Chondrocyte (in vitro differentiated cells): ENCODE measurements around the gene NBEAL1. TPM values are rescaled to one million over a fixed set of nuclear protein-coding genes. Genes with fewer than 3 reads are reported as not detected.
A peak's percentile ranks its signal among the peaks of the same experiment; 100 is the strongest.

Experiments used
- DNase-seq: peaks from one replicate; pipeline ENCODE4 v3.0.0; 2021; ENCODE audit warnings: mixed read lengths, low spot score
- H3K27ac Mint-ChIP-seq: one replicate; pipeline ENCODE4 v1.8.0; 2021; ENCODE audit warnings: mild to moderate bottlenecking, moderate library complexity, mixed read lengths; ENCODE audit not compliant: unreplicated experiment
- H3K27me3 Mint-ChIP-seq: 2 replicates; pipeline ENCODE4 v1.8.0; 2021; ENCODE audit warnings: low read depth, mixed read lengths
- H3K36me3 Mint-ChIP-seq: 2 replicates; pipeline ENCODE4 v1.8.0; 2021; ENCODE audit warnings: low read depth, mixed read lengths
- H3K4me1 Mint-ChIP-seq: 2 replicates; pipeline ENCODE4 v1.8.0; 2021; ENCODE audit warnings: low read depth, mild to moderate bottlenecking, mixed read lengths
- H3K4me3 Mint-ChIP-seq: one replicate; pipeline ENCODE4 v1.8.0; 2021; ENCODE audit warnings: mild to moderate bottlenecking, moderate library complexity, mixed read lengths; ENCODE audit not compliant: unreplicated experiment
- H3K9me3 Mint-ChIP-seq: 2 replicates; pipeline ENCODE4 v1.8.0; 2021; ENCODE audit warnings: low read depth, mixed read lengths
- CTCF ChIP-seq: fragments of 200-600 bp; sonication (generic); IDR thresholded peaks from 2 replicates; pipeline ENCODE4 v1.5.0; 2021; ENCODE audit warnings: antibody characterized with exemption, mild to moderate bottlenecking, moderate library complexity
- total RNA-seq: library from RNA; stranded (reverse); gene quantifications from 3 replicates; pipeline ENCODE4 v1.2.1, GENCODE V29; 2021

The NBEAL1 gene
- total RNA-seq, 1 donor from 2014 or later, result 38.7 TPM

GRCh38 chr2:203122317-203122986, 107.8 kb downstream of the NBEAL1 start:
- Mint-ChIP-seq H3K4me1 (peaks cover 6% of the 10 kb centered on the region), H3K27ac (no peak overlapping the region), H3K27me3 (no peaks in the 10 kb centered on the region), H3K36me3 (peaks cover 10% of the 10 kb centered on the region), H3K9me3 (no peaks in the 10 kb centered on the region), H3K4me3 (no peak overlapping the region)
- TF ChIP-seq CTCF, result peak; percentile 69
- no peak for DNase-seq

DNA sequence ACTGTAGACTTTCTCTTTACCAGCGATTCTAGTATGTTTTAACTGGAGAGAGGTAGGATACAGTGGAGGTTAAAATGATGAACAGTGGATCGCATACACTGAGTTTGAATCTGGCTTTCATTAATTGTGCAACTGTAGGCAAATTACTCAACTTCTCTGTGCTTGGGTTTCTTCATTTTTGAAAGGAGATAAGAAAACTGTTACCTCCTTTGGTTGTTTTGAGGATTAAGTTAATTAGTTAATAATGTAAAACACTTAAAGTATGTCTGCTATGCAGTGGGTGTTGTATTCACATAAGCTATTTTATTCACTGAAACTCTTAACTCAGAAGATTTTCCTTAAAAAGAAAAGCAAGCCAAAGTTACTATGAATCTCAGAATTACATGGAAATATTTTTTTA, 112.3 kb downstream of the NBEAL1 start:
- H3K36me3 Mint-ChIP-seq, result peaks cover 15% of the 10 kb centered on the region
- peaks cover 6% of the 10 kb centered on the region for H3K4me1 Mint-ChIP-seq
- peak overlapping the region; percentile 8 for H3K27ac Mint-ChIP-seq
- H3K4me3 Mint-ChIP-seq, result no peak overlapping the region
- no peaks in the 10 kb centered on the region for H3K9me3 Mint-ChIP-seq
- no peaks in the 10 kb centered on the region for H3K27me3 Mint-ChIP-seq
- no peak for TF ChIP-seq CTCF
- DNase-seq, result no peak

- peaks cover 15% of the 10 kb centered on the region for H3K36me3 Mint-ChIP-seq
- no peak for TF ChIP-seq CTCF
- no peak overlapping the region for H3K27ac Mint-ChIP-seq
- no peaks in the 10 kb centered on the region for H3K27me3 Mint-ChIP-seq
- H3K4me3 Mint-ChIP-seq, result no peak overlapping the region
- no peaks in the 10 kb centered on the region for H3K4me1 Mint-ChIP-seq
- H3K9me3 Mint-ChIP-seq, result no peaks in the 10 kb centered on the region
- DNase-seq, result no peak
These were observed 120.4 kb downstream of the NBEAL1 start for GRCh38 chr2:203135105-203135504.

DNA sequence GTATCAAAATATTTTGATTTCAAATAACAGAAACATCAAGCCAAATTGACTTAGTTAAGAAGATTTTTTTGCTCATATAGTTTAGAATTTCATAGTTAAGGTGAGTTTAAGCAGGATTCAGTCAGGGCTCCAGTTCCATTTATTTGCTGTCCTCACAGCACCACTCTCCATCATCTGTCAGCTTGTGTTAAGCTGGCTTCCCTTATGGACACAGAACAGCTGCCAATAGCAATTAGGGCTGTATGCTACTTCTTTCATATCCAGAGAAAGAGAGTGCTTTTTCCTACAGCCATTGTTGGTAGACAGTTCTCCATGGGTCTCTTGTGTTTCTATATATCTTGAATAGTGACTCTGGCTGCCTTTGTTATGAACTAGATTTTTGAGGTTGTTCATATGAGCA, 128.7 kb downstream of the NBEAL1 start:
- Mint-ChIP-seq H3K4me3 (no peak overlapping the region), H3K27me3 (no peaks in the 10 kb centered on the region), H3K9me3 (no peaks in the 10 kb centered on the region), H3K4me1 (no peaks in the 10 kb centered on the region), H3K27ac (no peak overlapping the region), H3K36me3 (peaks cover 8% of the 10 kb centered on the region)
- DNase-seq, result no peak
- TF ChIP-seq CTCF, result no peak

DNA sequence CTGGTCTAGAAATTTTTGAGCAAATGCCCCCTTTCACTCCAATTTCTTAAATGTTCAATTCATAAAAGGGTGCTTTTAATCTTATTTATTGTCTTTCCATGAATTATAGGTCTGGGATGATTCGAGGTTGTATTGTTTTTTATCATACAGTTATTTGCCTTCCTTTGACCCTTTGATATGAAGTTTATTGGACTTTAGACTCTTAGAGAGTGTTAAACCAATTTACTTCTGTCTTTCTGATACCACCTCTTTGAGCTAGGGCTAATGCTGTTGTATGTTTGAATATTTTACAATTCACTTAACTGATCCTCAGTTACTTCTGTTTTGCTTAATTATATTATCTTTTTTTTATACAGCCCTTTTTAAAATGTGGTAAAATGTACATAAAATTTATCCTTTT, 134.5 kb downstream of the NBEAL1 start:
- no peak for DNase-seq
- Mint-ChIP-seq H3K4me3 (no peak overlapping the region), H3K27me3 (no peaks in the 10 kb centered on the region), H3K27ac (no peak overlapping the region), H3K4me1 (no peaks in the 10 kb centered on the region), H3K36me3 (peaks cover 21% of the 10 kb centered on the region), H3K9me3 (no peaks in the 10 kb centered on the region)
- no peak for TF ChIP-seq CTCF
